HCT116 (cell line): ENCODE measurements around the gene PARVB. TPM values are rescaled to one million over a fixed set of nuclear protein-coding genes. Genes with fewer than 3 reads are reported as not detected.
"Not testable (repeated sequence)": the region's sequence is repeated elsewhere in the genome, so short reads cannot be mapped to it uniquely, and the experiment has no call there.

Experiments
- ATAC-seq: fragments of 200-7000 bp; cut with Tn5 transposase; 2 replicates; pipeline ENCODE4 v1.9.1; 2020; ENCODE audit warnings: mild to moderate bottlenecking, moderate library complexity
- BruUV-seq: library from RNA; stranded (reverse); fragments of 400-500 nt; replicated peaks from 2 replicates; lab custom pipeline; 2021; lab: Mats Ljungman, UMichigan
- CTCF ChIA-PET: fragments of 300-600 bp; sonication (Branson Sonifier 250); formaldehyde crosslinking; loops from one replicate; lab custom pipeline; 2021; ENCODE audit warnings: antibody characterized with exemption; lab: Charles Lee
- POLR2A ChIA-PET: fragments of 300-600, 350-600 bp; sonication (Branson Sonifier 250); formaldehyde crosslinking; loops from one replicate; lab custom pipeline; 2021; ENCODE audit warnings: antibody characterized with exemption; lab: Charles Lee
- RAD21 ChIA-PET, 2 experiments: fragments of 300-600 bp; sonication (Branson Sonifier 250); formaldehyde crosslinking; loops; one replicate each; lab custom pipeline; 2023; ENCODE audit warnings: low total read pairs in 2 of 2; ENCODE audit not compliant: uncharacterized antibody in 2 of 2, unreplicated experiment in 2 of 2, low non-redundant PET in 1 of 2; lab: Charles Lee
- DNase-seq: peaks from one replicate; pipeline ENCODE4 v3.0.0-alpha.2; 2010; ENCODE audit warnings: low read depth, low spot score
- H2AFZ ChIP-seq: fragments of 200-600 bp; shearing (Covaris generic), sonication (generic); 2 replicates; pipeline ENCODE4 v1.6.1; 2017; ENCODE audit warnings: low read depth, mixed run types, mixed read lengths, antibody characterized with exemption, low read length; ENCODE audit not compliant: poor library complexity, severe bottlenecking
- H3K27ac ChIP-seq: 2 replicates; pipeline ENCODE4 v1.5.1; 2012; ENCODE audit warnings: low read depth, low read length
- H3K27me3 ChIP-seq: fragments of 200-600 bp; sonication (generic); 2 replicates; pipeline ENCODE4 v1.6.1; 2016; ENCODE audit warnings: mixed run types, low read length, mixed read lengths; ENCODE audit not compliant: insufficient read depth
- H3K36me3 ChIP-seq, 2 experiments: fragments of 200-500 bp in 1 of 2; fragments of 200-600 bp in 1 of 2; sonication (Bioruptor generic) in 1 of 2; sonication (generic) in 1 of 2; 2 replicates each; pipeline versions ENCODE4 v1.5.1 to v1.6.1; 2014 to 2016; ENCODE audit warnings: low read length in 2 of 2, inconsistent platforms in 1 of 2, mixed read lengths in 1 of 2, mixed run types in 1 of 2; ENCODE audit not compliant: insufficient read depth in 2 of 2, control insufficient read depth in 1 of 2
- H3K4me1 ChIP-seq, 2 experiments: fragments of 200-600 bp in 1 of 2; sonication (generic) in 1 of 2; 2 replicates each; pipeline versions ENCODE4 v1.5.1 to v1.6.1; 2012 to 2017; ENCODE audit warnings: low read length in 2 of 2, inconsistent platforms in 1 of 2, mild to moderate bottlenecking in 1 of 2, mixed read lengths in 1 of 2, mixed run types in 1 of 2, moderate library complexity in 1 of 2; ENCODE audit not compliant: insufficient read depth in 2 of 2, control insufficient read depth in 1 of 2
- H3K4me2 ChIP-seq: fragments of 200-600 bp; sonication (generic); 2 replicates; pipeline ENCODE4 v1.6.1; 2017; ENCODE audit warnings: mixed run types, low read length, mixed read lengths
- H3K4me3 ChIP-seq, 2 experiments: fragments of 200-600 bp in 1 of 2; sonication (generic) in 1 of 2; replicated peaks in 1 of 2; 2 replicates each; pipeline ENCODE4 v1.5.1; 2011 to 2016; ENCODE audit warnings: low read length in 2 of 2, control low read depth in 1 of 2, low read depth in 1 of 2, mild to moderate bottlenecking in 1 of 2, mixed read lengths in 1 of 2, mixed run types in 1 of 2
- H3K79me2 ChIP-seq: fragments of 200-600 bp; sonication (generic); 2 replicates; pipeline ENCODE4 v1.6.1; 2017; ENCODE audit warnings: mild to moderate bottlenecking, mixed run types, low read length, moderate library complexity, mixed read lengths; ENCODE audit not compliant: insufficient read depth
- H3K9ac ChIP-seq: fragments of 200-600 bp; sonication (generic); 2 replicates; pipeline ENCODE4 v1.6.1; 2016; ENCODE audit warnings: low read length, mixed read lengths
- H3K9me2 ChIP-seq: fragments of 200-600 bp; sonication (generic), shearing (Covaris generic); 2 replicates; pipeline ENCODE4 v1.6.1; 2017; ENCODE audit warnings: mixed run types, mild to moderate bottlenecking, moderate library complexity; ENCODE audit not compliant: insufficient read depth
- H3K9me3 ChIP-seq, 2 experiments: fragments of 200-500 bp in 1 of 2; fragments of 200-600 bp in 1 of 2; sonication (Bioruptor generic) in 1 of 2; sonication (generic) in 1 of 2; 2 replicates each; pipeline ENCODE4 v1.6.1; 2014 to 2017; ENCODE audit warnings: low read length in 2 of 2, mixed read lengths in 2 of 2, inconsistent platforms in 1 of 2, low read depth in 1 of 2, mild to moderate bottlenecking in 1 of 2, mixed run types in 1 of 2, moderate library complexity in 1 of 2; ENCODE audit not compliant: control insufficient read depth in 1 of 2, insufficient read depth in 1 of 2
- H4K20me1 ChIP-seq: fragments of 200-600 bp; sonication (generic), shearing (Covaris generic); 2 replicates; pipeline ENCODE4 v1.6.1; 2017; ENCODE audit warnings: mixed run types, mild to moderate bottlenecking, moderate library complexity; ENCODE audit not compliant: insufficient read depth
- ATF3 ChIP-seq: IDR thresholded peaks from 2 replicates; pipeline ENCODE4 v1.6.1; 2012
- CBX3 ChIP-seq: IDR thresholded peaks from 2 replicates; pipeline ENCODE4 v1.6.1; 2012; ENCODE audit warnings: low read depth
- EZH2 ChIP-seq: fragments of 200-600 bp; sonication (generic); IDR thresholded peaks from 2 replicates; pipeline ENCODE4 v1.6.1; 2017; ENCODE audit warnings: antibody characterized with exemption, mixed run types
- FOSL1 ChIP-seq: IDR thresholded peaks from 2 replicates; pipeline ENCODE4 v1.6.1; 2012; ENCODE audit warnings: low read depth
- POLR2A ChIP-seq: IDR thresholded peaks from 2 replicates; pipeline ENCODE4 v1.7.0; 2011; ENCODE audit warnings: borderline replicate concordance; ENCODE audit not compliant: insufficient read depth, insufficient read length; ENCODE audit errors: extremely low read depth
- POLR2AphosphoS5 ChIP-seq: IDR thresholded peaks from 2 replicates; pipeline ENCODE4 v1.6.1; 2011; ENCODE audit warnings: mild to moderate bottlenecking, low read depth, low read length, moderate library complexity
- RAD21 ChIP-seq: IDR thresholded peaks from 2 replicates; pipeline ENCODE4 v1.6.1; 2012; ENCODE audit warnings: low read depth, mild to moderate bottlenecking
- SRF ChIP-seq: IDR thresholded peaks from 2 replicates; pipeline ENCODE4 v1.6.1; 2012; ENCODE audit warnings: low read depth
- intact Hi-C: fragments of 100-400 bp; cut with micrococcal nuclease; formaldehyde crosslinking; loops from 2 replicates; pipeline ENCODE4 v1.10.0; 2022
- total RNA-seq: library from RNA; stranded (reverse); gene quantifications from one replicate; pipeline ENCODE4 v1.2.1, GENCODE V29; 2021; ENCODE audit not compliant: unreplicated experiment

Gene PARVB
- total RNA-seq, 1 experiment from 2014 or later: 21.4 TPM

GRCh38 chr22:44109416-44109815 lies 85.3 kb downstream of the PARVB start:
- ChIA-PET POLR2A (no interaction called here), RAD21 (no interaction called here), CTCF (no interaction called here)
- Histone ChIP-seq H3K9me2 (no peaks in the 10 kb centered on the region), H3K36me3 (no peaks in the 10 kb centered on the region), H3K4me2 (no peak overlapping the region), H3K27ac (no peak overlapping the region), H3K79me2 (no peaks in the 10 kb centered on the region), H3K9ac (no peak overlapping the region), H3K9me3 (no peaks in the 10 kb centered on the region), H2AFZ (no peak overlapping the region), H3K27me3 (no peaks in the 10 kb centered on the region), H3K4me1 (no peaks in the 10 kb centered on the region), H4K20me1 (no peaks in the 10 kb centered on the region), H3K4me3 (no peak overlapping the region)
- no peak for TF ChIP-seq CBX3
- DNase-seq (no peak), ATAC-seq (no peak)
- BruUV-seq: no TSS peak
- intact Hi-C loops: no loop called here

GRCh38 chr22:44110656-44111055 lies 86.6 kb downstream of the PARVB start:
- H3K9me3 ChIP-seq, H2AFZ ChIP-seq, BruUV-seq, H3K4me3 ChIP-seq, H3K79me2 ChIP-seq, H3K36me3 ChIP-seq, H4K20me1 ChIP-seq, H3K4me2 ChIP-seq, H3K9ac ChIP-seq, ATAC-seq, H3K4me1 ChIP-seq, H3K9me2 ChIP-seq, CTCF ChIA-PET, RAD21 ChIA-PET, DNase-seq, H3K27me3 ChIP-seq, POLR2A ChIA-PET, H3K27ac ChIP-seq, intact Hi-C loops: not testable (repeated sequence)

GRCh38 chr22:44111562-44112155 lies 87.6 kb downstream of the PARVB start:
- intact Hi-C loops: no loop called here
- Histone ChIP-seq H4K20me1 (no peaks in the 10 kb centered on the region), H3K4me2 (no peak overlapping the region), H3K27me3 (no peaks in the 10 kb centered on the region), H3K9me2 (no peaks in the 10 kb centered on the region), H3K27ac (no peak overlapping the region), H3K9me3 (no peaks in the 10 kb centered on the region), H3K79me2 (no peaks in the 10 kb centered on the region), H3K9ac (no peak overlapping the region), H3K36me3 (no peaks in the 10 kb centered on the region), H2AFZ (no peak overlapping the region), H3K4me1 (no peaks in the 10 kb centered on the region), H3K4me3 (no peak overlapping the region)
- DNase-seq (no peak), ATAC-seq (no peak)
- CTCF ChIA-PET: no interaction called here
- no TSS peak for BruUV-seq
- RAD21 ChIA-PET: no interaction called here
- TF ChIP-seq RAD21 (no peak), FOSL1 (no peak), POLR2AphosphoS5 (no peak), POLR2A (no peak), SRF (no peak), ATF3 (no peak), EZH2 (no peak)
- POLR2A ChIA-PET: no interaction called here
